ENCODE measurements around the gene MT1H.
"Not testable (repeated sequence)": the region's sequence is repeated elsewhere in the genome, so short reads cannot be mapped to it uniquely, and the experiment has no call there.

GRCh38 chr16:56621665-56622445, 47.8 kb upstream of the MT1H start:
- not testable (repeated sequence) for TF ChIP-seq REST (IDR thresholded peaks at IDR 0.05; ENCODE audit: low read depth); TCF7L2 (IDR thresholded peaks at IDR 0.05; ENCODE audit: borderline replicate concordance, extremely low read depth, insufficient read depth, insufficient read length); JUND (IDR thresholded peaks at IDR 0.05)

All from HCT116 (cell line).